OCI-LY7 (cell line): ENCODE results near the gene PARP12.

Experiments
- CTCF ChIP-seq: fragments of 200-600 bp; sonication (generic); conservative IDR thresholded peaks from 2 replicates; pipeline ENCODE4 v1.5.1; 2014; ENCODE audit warnings: mild to moderate bottlenecking, antibody characterized with exemption, low read length, moderate library complexity, mixed read lengths
- EZH2phosphoT487 ChIP-seq: fragments of 200-600 bp; sonication (generic); IDR thresholded peaks from 2 replicates; pipeline ENCODE4 v1.6.1; 2018; ENCODE audit warnings: low read depth, borderline replicate concordance, mild to moderate bottlenecking, mixed run types, antibody characterized with exemption, low read length, moderate library complexity, mixed read lengths

GRCh38 chr7:139990142-139990535 is 72.6 kb downstream of the PARP12 start:
- TF ChIP-seq EZH2phosphoT487 (no peak), CTCF (no peak)
